HCT116 (cell line): Measurements from ENCODE around the gene CCDC57. TPM values are rescaled to one million over a fixed set of nuclear protein-coding genes. Genes with fewer than 3 reads are reported as not detected.

Experiments
- ATAC-seq: fragments of 200-7000 bp; cut with Tn5 transposase; 2 replicates; pipeline ENCODE4 v1.9.1; 2020; ENCODE audit warnings: mild to moderate bottlenecking, moderate library complexity
- BruUV-seq: library from RNA; stranded (reverse); fragments of 400-500 nt; replicated peaks from 2 replicates; lab custom pipeline; 2021; lab: Mats Ljungman, UMichigan
- CTCF ChIA-PET: fragments of 300-600 bp; sonication (Branson Sonifier 250); formaldehyde crosslinking; loops from one replicate; lab custom pipeline; 2021; ENCODE audit warnings: antibody characterized with exemption; lab: Charles Lee
- POLR2A ChIA-PET: fragments of 300-600, 350-600 bp; sonication (Branson Sonifier 250); formaldehyde crosslinking; loops from one replicate; lab custom pipeline; 2021; ENCODE audit warnings: antibody characterized with exemption; lab: Charles Lee
- RAD21 ChIA-PET, 2 experiments: fragments of 300-600 bp; sonication (Branson Sonifier 250); formaldehyde crosslinking; loops; one replicate each; lab custom pipeline; 2023; ENCODE audit warnings: low total read pairs in 2 of 2; ENCODE audit not compliant: uncharacterized antibody in 2 of 2, unreplicated experiment in 2 of 2, low non-redundant PET in 1 of 2; lab: Charles Lee
- DNase-seq: peaks from one replicate; pipeline ENCODE4 v3.0.0-alpha.2; 2010; ENCODE audit warnings: low read depth, low spot score
- H2AFZ ChIP-seq: fragments of 200-600 bp; shearing (Covaris generic), sonication (generic); 2 replicates; pipeline ENCODE4 v1.6.1; 2017; ENCODE audit warnings: low read depth, mixed run types, mixed read lengths, antibody characterized with exemption, low read length; ENCODE audit not compliant: poor library complexity, severe bottlenecking
- H3K27ac ChIP-seq: 2 replicates; pipeline ENCODE4 v1.5.1; 2012; ENCODE audit warnings: low read depth, low read length
- H3K27me3 ChIP-seq: fragments of 200-600 bp; sonication (generic); 2 replicates; pipeline ENCODE4 v1.6.1; 2016; ENCODE audit warnings: mixed run types, low read length, mixed read lengths; ENCODE audit not compliant: insufficient read depth
- H3K36me3 ChIP-seq, 2 experiments: fragments of 200-500 bp in 1 of 2; fragments of 200-600 bp in 1 of 2; sonication (Bioruptor generic) in 1 of 2; sonication (generic) in 1 of 2; 2 replicates each; pipeline versions ENCODE4 v1.5.1 to v1.6.1; 2014 to 2016; ENCODE audit warnings: low read length in 2 of 2, inconsistent platforms in 1 of 2, mixed read lengths in 1 of 2, mixed run types in 1 of 2; ENCODE audit not compliant: insufficient read depth in 2 of 2, control insufficient read depth in 1 of 2
- H3K4me1 ChIP-seq, 2 experiments: fragments of 200-600 bp in 1 of 2; sonication (generic) in 1 of 2; 2 replicates each; pipeline versions ENCODE4 v1.5.1 to v1.6.1; 2012 to 2017; ENCODE audit warnings: low read length in 2 of 2, inconsistent platforms in 1 of 2, mild to moderate bottlenecking in 1 of 2, mixed read lengths in 1 of 2, mixed run types in 1 of 2, moderate library complexity in 1 of 2; ENCODE audit not compliant: insufficient read depth in 2 of 2, control insufficient read depth in 1 of 2
- H3K4me2 ChIP-seq: fragments of 200-600 bp; sonication (generic); 2 replicates; pipeline ENCODE4 v1.6.1; 2017; ENCODE audit warnings: mixed run types, low read length, mixed read lengths
- H3K4me3 ChIP-seq, 2 experiments: fragments of 200-600 bp in 1 of 2; sonication (generic) in 1 of 2; replicated peaks in 1 of 2; 2 replicates each; pipeline ENCODE4 v1.5.1; 2011 to 2016; ENCODE audit warnings: low read length in 2 of 2, control low read depth in 1 of 2, low read depth in 1 of 2, mild to moderate bottlenecking in 1 of 2, mixed read lengths in 1 of 2, mixed run types in 1 of 2
- H3K79me2 ChIP-seq: fragments of 200-600 bp; sonication (generic); 2 replicates; pipeline ENCODE4 v1.6.1; 2017; ENCODE audit warnings: mild to moderate bottlenecking, mixed run types, low read length, moderate library complexity, mixed read lengths; ENCODE audit not compliant: insufficient read depth
- H3K9ac ChIP-seq: fragments of 200-600 bp; sonication (generic); 2 replicates; pipeline ENCODE4 v1.6.1; 2016; ENCODE audit warnings: low read length, mixed read lengths
- H3K9me2 ChIP-seq: fragments of 200-600 bp; sonication (generic), shearing (Covaris generic); 2 replicates; pipeline ENCODE4 v1.6.1; 2017; ENCODE audit warnings: mixed run types, mild to moderate bottlenecking, moderate library complexity; ENCODE audit not compliant: insufficient read depth
- H3K9me3 ChIP-seq, 2 experiments: fragments of 200-500 bp in 1 of 2; fragments of 200-600 bp in 1 of 2; sonication (Bioruptor generic) in 1 of 2; sonication (generic) in 1 of 2; 2 replicates each; pipeline ENCODE4 v1.6.1; 2014 to 2017; ENCODE audit warnings: low read length in 2 of 2, mixed read lengths in 2 of 2, inconsistent platforms in 1 of 2, low read depth in 1 of 2, mild to moderate bottlenecking in 1 of 2, mixed run types in 1 of 2, moderate library complexity in 1 of 2; ENCODE audit not compliant: control insufficient read depth in 1 of 2, insufficient read depth in 1 of 2
- H4K20me1 ChIP-seq: fragments of 200-600 bp; sonication (generic), shearing (Covaris generic); 2 replicates; pipeline ENCODE4 v1.6.1; 2017; ENCODE audit warnings: mixed run types, mild to moderate bottlenecking, moderate library complexity; ENCODE audit not compliant: insufficient read depth
- CEBPB ChIP-seq: IDR thresholded peaks from 2 replicates; pipeline ENCODE4 v1.6.1; 2012; ENCODE audit warnings: low read depth
- ELF1 ChIP-seq: IDR thresholded peaks from 2 replicates; pipeline ENCODE4 v1.6.1; 2012; ENCODE audit warnings: low read depth, borderline replicate concordance
- EZH2 ChIP-seq: fragments of 200-600 bp; sonication (generic); IDR thresholded peaks from 2 replicates; pipeline ENCODE4 v1.6.1; 2017; ENCODE audit warnings: antibody characterized with exemption, mixed run types
- EZH2phosphoT487 ChIP-seq: fragments of 200-600 bp; IDR thresholded peaks from 2 replicates; pipeline ENCODE4 v1.6.1; 2018; ENCODE audit warnings: antibody characterized with exemption, borderline replicate concordance
- FOSL1 ChIP-seq: IDR thresholded peaks from 2 replicates; pipeline ENCODE4 v1.6.1; 2012; ENCODE audit warnings: low read depth
- JUND ChIP-seq: IDR thresholded peaks from 2 replicates; pipeline ENCODE4 v1.6.1; 2012
- POLR2AphosphoS5 ChIP-seq: IDR thresholded peaks from 2 replicates; pipeline ENCODE4 v1.6.1; 2011; ENCODE audit warnings: mild to moderate bottlenecking, low read depth, low read length, moderate library complexity
- SRF ChIP-seq: IDR thresholded peaks from 2 replicates; pipeline ENCODE4 v1.6.1; 2012; ENCODE audit warnings: low read depth
- TCF7L2 ChIP-seq: IDR thresholded peaks from 2 replicates; pipeline ENCODE4 v1.7.0; 2011; ENCODE audit warnings: borderline replicate concordance, inconsistent platforms; ENCODE audit not compliant: insufficient read depth, insufficient read length; ENCODE audit errors: extremely low read depth
- YY1 ChIP-seq: IDR thresholded peaks from 2 replicates; pipeline ENCODE4 v1.6.1; 2011; ENCODE audit warnings: low read length, low read depth, moderate library complexity, mild to moderate bottlenecking; ENCODE audit not compliant: insufficient replicate concordance; ENCODE audit errors: extremely low read depth
- ZFX ChIP-seq: fragments of 450-650 bp; IDR thresholded peaks from 2 replicates; pipeline ENCODE4 v1.6.1; 2017
- intact Hi-C: fragments of 100-400 bp; cut with micrococcal nuclease; formaldehyde crosslinking; loops from 2 replicates; pipeline ENCODE4 v1.10.0; 2022
- total RNA-seq: library from RNA; stranded (reverse); gene quantifications from one replicate; pipeline ENCODE4 v1.2.1, GENCODE V29; 2021; ENCODE audit not compliant: unreplicated experiment
- TF ChIP-seq, protein P1 (sequence below): IDR thresholded peaks from 2 replicates; pipeline ENCODE4 v1.6.1; 2012
- TF ChIP-seq, protein P2 (sequence below): IDR thresholded peaks from 2 replicates; pipeline ENCODE4 v1.6.1; 2012
- TF ChIP-seq, protein P3 (sequence below): IDR thresholded peaks from 2 replicates; pipeline ENCODE4 v1.6.1; 2012; ENCODE audit warnings: low read depth

Gene CCDC57
- total RNA-seq, 1 experiment from 2014 or later: 143 TPM

GRCh38 chr17:82232876-82233785 is 20.5 kb upstream of the CCDC57 start:
- Histone ChIP-seq H3K27ac (peak overlapping the region; percentile 32; the same call in 1 of the 2 replicates), H2AFZ (no peak overlapping the region), H3K27me3 (no peaks in the 10 kb centered on the region), H3K4me1 (peaks cover 47 to 85% of the 10 kb centered on the region in 2 experiments), H4K20me1 (peaks cover 38% of the 10 kb centered on the region; the same call in 1 of the 2 replicates), H3K9ac (peak overlapping the region; percentile 34; the same call in 1 of the 2 replicates), H3K9me3 (no peaks in the 10 kb centered on the region), H3K9me2 (no peaks in the 10 kb centered on the region), H3K36me3 (peaks cover 18 to 70% of the 10 kb centered on the region in 2 experiments), H3K4me2 (peak overlapping the region; percentile 31), H3K79me2 (peaks cover 97% of the 10 kb centered on the region), H3K4me3 (no peak overlapping the region)
- intact Hi-C loops: no loop called here
- CTCF ChIA-PET: no interaction called here
- POLR2A ChIA-PET: interaction anchor here (0.6 kb wide), 1 partner anchor 835 kb away, joined by 4 read pairs; no protein-coding TSS in a partner anchor
- no TSS peak for BruUV-seq
- no peak for ATAC-seq
- no peak for DNase-seq
- TF ChIP-seq SRF (no peak), EZH2 (no peak), POLR2AphosphoS5 (no peak; the same call in 1 of the 2 replicates), YY1 (no peak), JUND (no peak), CEBPB (no peak), EZH2phosphoT487 (no peak), ELF1 (no peak), FOSL1 (no peak), ZFX (no peak), TCF7L2 (no peak)
- TF ChIP-seq, protein P1, sequence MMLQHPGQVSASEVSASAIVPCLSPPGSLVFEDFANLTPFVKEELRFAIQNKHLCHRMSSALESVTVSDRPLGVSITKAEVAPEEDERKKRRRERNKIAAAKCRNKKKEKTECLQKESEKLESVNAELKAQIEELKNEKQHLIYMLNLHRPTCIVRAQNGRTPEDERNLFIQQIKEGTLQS: no peak
- TF ChIP-seq, protein P2, sequence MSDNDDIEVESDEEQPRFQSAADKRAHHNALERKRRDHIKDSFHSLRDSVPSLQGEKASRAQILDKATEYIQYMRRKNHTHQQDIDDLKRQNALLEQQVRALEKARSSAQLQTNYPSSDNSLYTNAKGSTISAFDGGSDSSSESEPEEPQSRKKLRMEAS: no peak
- TF ChIP-seq, protein P3, sequence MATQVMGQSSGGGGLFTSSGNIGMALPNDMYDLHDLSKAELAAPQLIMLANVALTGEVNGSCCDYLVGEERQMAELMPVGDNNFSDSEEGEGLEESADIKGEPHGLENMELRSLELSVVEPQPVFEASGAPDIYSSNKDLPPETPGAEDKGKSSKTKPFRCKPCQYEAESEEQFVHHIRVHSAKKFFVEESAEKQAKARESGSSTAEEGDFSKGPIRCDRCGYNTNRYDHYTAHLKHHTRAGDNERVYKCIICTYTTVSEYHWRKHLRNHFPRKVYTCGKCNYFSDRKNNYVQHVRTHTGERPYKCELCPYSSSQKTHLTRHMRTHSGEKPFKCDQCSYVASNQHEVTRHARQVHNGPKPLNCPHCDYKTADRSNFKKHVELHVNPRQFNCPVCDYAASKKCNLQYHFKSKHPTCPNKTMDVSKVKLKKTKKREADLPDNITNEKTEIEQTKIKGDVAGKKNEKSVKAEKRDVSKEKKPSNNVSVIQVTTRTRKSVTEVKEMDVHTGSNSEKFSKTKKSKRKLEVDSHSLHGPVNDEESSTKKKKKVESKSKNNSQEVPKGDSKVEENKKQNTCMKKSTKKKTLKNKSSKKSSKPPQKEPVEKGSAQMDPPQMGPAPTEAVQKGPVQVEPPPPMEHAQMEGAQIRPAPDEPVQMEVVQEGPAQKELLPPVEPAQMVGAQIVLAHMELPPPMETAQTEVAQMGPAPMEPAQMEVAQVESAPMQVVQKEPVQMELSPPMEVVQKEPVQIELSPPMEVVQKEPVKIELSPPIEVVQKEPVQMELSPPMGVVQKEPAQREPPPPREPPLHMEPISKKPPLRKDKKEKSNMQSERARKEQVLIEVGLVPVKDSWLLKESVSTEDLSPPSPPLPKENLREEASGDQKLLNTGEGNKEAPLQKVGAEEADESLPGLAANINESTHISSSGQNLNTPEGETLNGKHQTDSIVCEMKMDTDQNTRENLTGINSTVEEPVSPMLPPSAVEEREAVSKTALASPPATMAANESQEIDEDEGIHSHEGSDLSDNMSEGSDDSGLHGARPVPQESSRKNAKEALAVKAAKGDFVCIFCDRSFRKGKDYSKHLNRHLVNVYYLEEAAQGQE: no peak
- RAD21 ChIA-PET: no interaction called here
